Effector memory CD8-positive, alpha-beta T cell (primary cell): ENCODE measurements around the gene SNX1.

Experiments used
- ATAC-seq: fragments of 150-1000 bp; cut with Tn5 transposase; replicated peaks from 2 replicates; pipeline ENCODE4 v1.10.0; 2021; ENCODE audit warnings: mild to moderate bottlenecking, moderate library complexity
- DNase-seq, 3 experiments: peaks; one replicate each; pipeline ENCODE4 v3.0.0; 2021
- H3K27ac Mint-ChIP-seq, 2 donors: one replicate each; pipeline ENCODE4 v1.8.0; 2022; ENCODE audit warnings: mild to moderate bottlenecking in 2 of 2, mixed read lengths in 2 of 2, moderate library complexity in 2 of 2
- H3K27me3 Mint-ChIP-seq, 2 donors: one replicate each; pipeline ENCODE4 v1.8.0; 2022; ENCODE audit warnings: mixed read lengths in 2 of 2
- H3K36me3 Mint-ChIP-seq: one replicate; pipeline ENCODE4 v1.8.0; 2022; ENCODE audit warnings: mild to moderate bottlenecking, moderate library complexity, mixed read lengths; ENCODE audit not compliant: insufficient read depth
- H3K4me1 Mint-ChIP-seq, 2 donors: one replicate each; pipeline ENCODE4 v1.8.0; 2022; ENCODE audit warnings: low read depth in 2 of 2, mixed read lengths in 2 of 2
- H3K4me3 Mint-ChIP-seq, 2 donors: one replicate each; pipeline ENCODE4 v1.8.0; 2022; ENCODE audit warnings: mild to moderate bottlenecking in 2 of 2, mixed read lengths in 2 of 2, moderate library complexity in 2 of 2
- H3K9me3 Mint-ChIP-seq, 2 donors: one replicate each; pipeline ENCODE4 v1.8.0; 2022; ENCODE audit warnings: mixed read lengths in 2 of 2

SNX1 gene

GRCh38 chr15:64149424-64149823 is 53.6 kb downstream of the SNX1 start:
- Mint-ChIP-seq H3K4me1 (peaks cover 18 to 22% of the 10 kb centered on the region in 2 donors), H3K27ac (no peak overlapping the region), H3K36me3 (peaks cover 27% of the 10 kb centered on the region), H3K27me3 (peaks cover 8 to 21% of the 10 kb centered on the region in 2 donors), H3K9me3 (no peaks in the 10 kb centered on the region), H3K4me3 (peak overlapping the region in 1 of 2 donors; percentile 2)
- ATAC-seq (no peak), DNase-seq (no peak)

- Mint-ChIP-seq H3K27me3 (peaks cover 8 to 21% of the 10 kb centered on the region in 2 donors), H3K9me3 (no peaks in the 10 kb centered on the region), H3K27ac (peak overlapping the region in 1 of 2 donors; percentile 12), H3K4me1 (peaks cover 20 to 22% of the 10 kb centered on the region in 2 donors), H3K4me3 (peak overlapping the region in 1 of 2 donors; percentile 2), H3K36me3 (peaks cover 29% of the 10 kb centered on the region)
- no peak for ATAC-seq
- DNase-seq = no peak
Observed at GRCh38 chr15:64149893-64150578, 54.3 kb downstream of the SNX1 start.

GRCh38 chr15:64151727-64152506 is 56.1 kb downstream of the SNX1 start, which contains the start of gene SNX22:
TSS of gene SNX22 (plus strand) at chr15:64151731. CDS start at chr15:64151776, 45 bp downstream.
- H3K27me3 Mint-ChIP-seq = peaks cover 8 to 21% of the 10 kb centered on the region in 2 donors
- peak; percentile 35 for ATAC-seq
- H3K4me3 Mint-ChIP-seq = peak within 1 kb of the TSS; percentile 69 to 70
- H3K9me3 Mint-ChIP-seq = no peaks in the 10 kb centered on the region
- H3K4me1 Mint-ChIP-seq = peaks cover 20 to 27% of the 10 kb centered on the region in 2 donors
- DNase-seq = peak in 2 of 3 experiments; percentile 23
- H3K27ac Mint-ChIP-seq = no peak within 1 kb of the TSS
- peaks cover 39% of the 10 kb centered on the region for H3K36me3 Mint-ChIP-seq

GRCh38 chr15:64152507-64153387 is 57.0 kb downstream of the SNX1 start:
- peaks cover 47% of the 10 kb centered on the region for H3K36me3 Mint-ChIP-seq
- H3K4me3 Mint-ChIP-seq = peak overlapping the region; percentile 69 to 70
- H3K9me3 Mint-ChIP-seq = no peaks in the 10 kb centered on the region
- peak in 1 of 3 experiments; percentile 21 for DNase-seq
- peaks cover 8 to 21% of the 10 kb centered on the region in 2 donors for H3K27me3 Mint-ChIP-seq
- no peak for ATAC-seq
- H3K4me1 Mint-ChIP-seq = peaks cover 20 to 27% of the 10 kb centered on the region in 2 donors
- H3K27ac Mint-ChIP-seq = no peak overlapping the region

GRCh38 chr15:64153480-64154367 is 57.9 kb downstream of the SNX1 start:
- no peaks in the 10 kb centered on the region for H3K9me3 Mint-ChIP-seq

GRCh38 chr15:64155802-64156651 is 60.2 kb downstream of the SNX1 start:
- peak overlapping the region in 1 of 2 donors; percentile 49 for H3K27ac Mint-ChIP-seq
- peaks cover 33 to 41% of the 10 kb centered on the region in 2 donors for H3K4me1 Mint-ChIP-seq

More at GRCh38 chr15:64153480-64154367, 57.9 kb downstream of the SNX1 start:
- Mint-ChIP-seq H3K27ac (peak overlapping the region; percentile 6 to 27), H3K36me3 (peaks cover 57% of the 10 kb centered on the region), H3K4me1 (peaks cover 29 to 35% of the 10 kb centered on the region in 2 donors), H3K27me3 (peaks cover 8 to 21% of the 10 kb centered on the region in 2 donors), H3K4me3 (peak overlapping the region; percentile 64 to 69)
- ATAC-seq (peak; percentile 91), DNase-seq (peak; percentile 92 to 94 (median 94))

GRCh38 chr15:64156652-64157331 is 61.0 kb downstream of the SNX1 start:
- ATAC-seq (no peak), DNase-seq (no peak)
- peaks cover 8 to 12% of the 10 kb centered on the region in 2 donors for H3K27me3 Mint-ChIP-seq
- no peak overlapping the region for H3K4me3 Mint-ChIP-seq
- H3K36me3 Mint-ChIP-seq = peaks cover 85% of the 10 kb centered on the region
- H3K27ac Mint-ChIP-seq = peak overlapping the region in 1 of 2 donors; percentile 84
- peaks cover 35 to 44% of the 10 kb centered on the region in 2 donors for H3K4me1 Mint-ChIP-seq
- no peaks in the 10 kb centered on the region for H3K9me3 Mint-ChIP-seq

More at GRCh38 chr15:64155802-64156651, 60.2 kb downstream of the SNX1 start:
- ATAC-seq (no peak), DNase-seq (no peak)
- no peak overlapping the region for H3K4me3 Mint-ChIP-seq
- H3K27me3 Mint-ChIP-seq = peaks cover 8 to 16% of the 10 kb centered on the region in 2 donors
- H3K9me3 Mint-ChIP-seq = no peaks in the 10 kb centered on the region
- H3K36me3 Mint-ChIP-seq = peaks cover 77% of the 10 kb centered on the region

GRCh38 chr15:64157599-64158125 is 61.9 kb downstream of the SNX1 start:
- H3K9me3 Mint-ChIP-seq = no peaks in the 10 kb centered on the region
- peaks cover 8 to 9% of the 10 kb centered on the region in 2 donors for H3K27me3 Mint-ChIP-seq
- DNase-seq = no peak
- peaks cover 89% of the 10 kb centered on the region for H3K36me3 Mint-ChIP-seq
- H3K27ac Mint-ChIP-seq = peak overlapping the region in 1 of 2 donors; percentile 66
- H3K4me3 Mint-ChIP-seq = no peak overlapping the region
- H3K4me1 Mint-ChIP-seq = peaks cover 39 to 47% of the 10 kb centered on the region in 2 donors
- no peak for ATAC-seq

GRCh38 chr15:64158363-64159134 is 62.8 kb downstream of the SNX1 start:
- ATAC-seq (no peak), DNase-seq (no peak)
- H3K4me1 Mint-ChIP-seq = peaks cover 39 to 42% of the 10 kb centered on the region in 2 donors
- no peaks in the 10 kb centered on the region for H3K9me3 Mint-ChIP-seq
- peak overlapping the region in 1 of 2 donors; percentile 46 for H3K4me3 Mint-ChIP-seq
- H3K36me3 Mint-ChIP-seq = peaks cover 83% of the 10 kb centered on the region
- peaks cover 0 to 2% of the 10 kb centered on the region in 2 donors for H3K27me3 Mint-ChIP-seq
- H3K27ac Mint-ChIP-seq = peak overlapping the region; percentile 66 to 71

- Mint-ChIP-seq H3K4me1 (peaks cover 36 to 40% of the 10 kb centered on the region in 2 donors), H3K4me3 (peak overlapping the region; percentile 79 to 89), H3K27me3 (no peaks in the 10 kb centered on the region), H3K9me3 (no peaks in the 10 kb centered on the region), H3K27ac (peak overlapping the region; percentile 95 to 96), H3K36me3 (peaks cover 53% of the 10 kb centered on the region)
- DNase-seq = no peak
- no peak for ATAC-seq
Observed at GRCh38 chr15:64161688-64162477, 66.1 kb downstream of the SNX1 start.
